ENCODE data around the gene NPHS1. TPM values are rescaled to one million over a fixed set of nuclear protein-coding genes. Genes with fewer than 3 reads are reported as not detected.
A peak's percentile ranks its signal among the peaks of the same experiment; 100 is the strongest.

NPHS1 gene
- total and polyA plus RNA-seq, 2 of the 8 experiments (the other 6 are each of a cell fraction or from before 2014, with no cell fraction given) = 1.3 to 1.4 TPM

GRCh38 chr19:35862528-35862927 is 10.2 kb upstream of the NPHS1 start:
- H3K18ac ChIP-seq (ENCODE audit: extremely low read depth, low read length) = no peak overlapping the region
- H3K23me2 ChIP-seq (ENCODE audit: low read depth, low read length) = peaks cover 13% of the 10 kb centered on the region
- no peak overlapping the region for H3K23ac ChIP-seq (ENCODE audit: insufficient read length)
- H4K20me1 ChIP-seq (replicated peaks in 1 of 2; ENCODE audit: control insufficient read depth in 1 of 2, insufficient read depth in 2 of 2, low read length in 2 of 2) = peaks cover 0 to 3% of the 10 kb centered on the region in 2 experiments
- DNase-seq (ENCODE audit: low read depth in 1 of 2, low spot score in 2 of 2) (no peak), FAIRE-seq (no peak)
- peaks cover 0 to 15% (median 10%) of the 10 kb centered on the region in 4 experiments; a peak in 5 of 7 replicates for H3K4me1 ChIP-seq (replicated peaks in 1 of 4; ENCODE audit: control insufficient read depth in 3 of 4, insufficient read depth in 4 of 4, low read length in 3 of 4)
- H3K4me2 ChIP-seq (ENCODE audit: insufficient read depth in 1 of 2, low read depth in 2 of 2, low read length in 2 of 2) = no peak overlapping the region
- ChIA-PET CTCF (ENCODE audit: partially characterized antibody) (interaction anchor here (0.6 to 1.1 kb wide), 3 partner anchors 164 to 1379 kb away, joined by 3 read pairs; no protein-coding TSS in a partner anchor), POLR2A (ENCODE audit: partially characterized antibody) (interaction anchor here (1.2 kb wide), 1 partner anchor 14 kb away, joined by 3 read pairs; no protein-coding TSS in a partner anchor)
- no peak overlapping the region for H4K91ac ChIP-seq (replicated peaks; ENCODE audit: insufficient read length, low read length)
- H3K4ac ChIP-seq (replicated peaks; ENCODE audit: insufficient read length, low read depth, low read length) = no peak overlapping the region
- H3K9me3 ChIP-seq (ENCODE audit: insufficient read depth in 2 of 2, low read depth in 1 of 2, low read length in 1 of 2) = no peaks in the 10 kb centered on the region
- WGBS, 2 experiments (ENCODE audit: extremely low coverage in 1 of 2, insufficient coverage in 1 of 2, insufficient read length in 1 of 2, insufficient replicate concordance in 2 of 2, low coverage in 1 of 2, low lambda C conversion rate in 2 of 2, missing lambda C conversion rate in 1 of 2) = 86% methylated on average over 12 of the region's 14 CpGs; no CpG with 5 or more reads in 1 of the 2 experiments
- H3K56ac ChIP-seq (replicated peaks; ENCODE audit: insufficient read length, low read depth, low read length) = no peak overlapping the region
- H3K9ac ChIP-seq (replicated peaks in 1 of 4; ENCODE audit: extremely low read depth in 1 of 4, low read depth in 3 of 4, low read length in 3 of 4) = no peak overlapping the region
- no peak overlapping the region for H3K27ac ChIP-seq (ENCODE audit: low read depth, low read length)
- H3K79me2 ChIP-seq (ENCODE audit: control insufficient read depth in 1 of 2, insufficient read depth in 2 of 2, low read length in 2 of 2) = no peaks in the 10 kb centered on the region
- H4K8ac ChIP-seq (ENCODE audit: extremely low read depth, insufficient read depth, low read length) = no peak overlapping the region; the same call in 1 of the 2 replicates
- no peak overlapping the region for H2BK15ac ChIP-seq (ENCODE audit: low read length)
- peaks cover 5 to 56% (median 48%) of the 10 kb centered on the region in 4 experiments for H3K27me3 ChIP-seq (replicated peaks in 1 of 4; ENCODE audit: control insufficient read depth in 3 of 4, extremely low read depth in 1 of 4, insufficient read depth in 3 of 4, low read length in 3 of 4)
- H3K79me1 ChIP-seq (ENCODE audit: low read depth, low read length) = no peaks in the 10 kb centered on the region
- H2AFZ ChIP-seq (ENCODE audit: low read length) = no peak overlapping the region
- H4K5ac ChIP-seq (ENCODE audit: insufficient read length, low read depth, low read length) = no peak overlapping the region
- H2BK12ac ChIP-seq (ENCODE audit: low read depth, low read length) = no peak overlapping the region
- no peak overlapping the region for H2BK5ac ChIP-seq (ENCODE audit: low read depth, low read length)
- H3K14ac ChIP-seq (ENCODE audit: insufficient read length) = no peak overlapping the region
- H2AK5ac ChIP-seq (ENCODE audit: low read depth, low read length) = no peak overlapping the region
- H2BK120ac ChIP-seq (replicated peaks; ENCODE audit: low read depth, low read length) = no peak overlapping the region
- no peaks in the 10 kb centered on the region for H3K36me3 ChIP-seq (ENCODE audit: control insufficient read depth in 2 of 4, insufficient read depth in 4 of 4, low read length in 3 of 4)
- no peak overlapping the region for H3K4me3 ChIP-seq (ENCODE audit: extremely low read depth in 1 of 4, insufficient read depth in 2 of 4, low read depth in 3 of 4, low read length in 4 of 4)
- H2BK20ac ChIP-seq (ENCODE audit: low read length) = no peak overlapping the region
- no peak for TF ChIP-seq GTF2F1 (IDR thresholded peaks at IDR 0.05; ENCODE audit: borderline replicate concordance, low read depth, low read length)
- TF ChIP-seq SP2 (IDR thresholded peaks at IDR 0.05; ENCODE audit: low read length) = peak; percentile 13; the same call in 1 of the 2 replicates
- TF ChIP-seq CREB1 (IDR thresholded peaks at IDR 0.05) = no peak
- peak; percentile 92 for TF ChIP-seq E2F6 (IDR thresholded peaks at IDR 0.05)
- TF ChIP-seq EGR1 (IDR thresholded peaks at IDR 0.05; ENCODE audit: borderline replicate concordance, low read depth, low read length) = no peak
- no peak for TF ChIP-seq SRF (IDR thresholded peaks at IDR 0.05; ENCODE audit: low read depth, low read length)
- no peak for TF ChIP-seq SIX5 (IDR thresholded peaks at IDR 0.05; ENCODE audit: low read depth, low read length)
- no peak for TF ChIP-seq KDM5A (IDR thresholded peaks at IDR 0.05; ENCODE audit: low read length)
- peak; percentile 51; the same call in 1 of the 2 replicates for TF ChIP-seq CHD2 (IDR thresholded peaks at IDR 0.05; ENCODE audit: low read length)
- no peak for TF ChIP-seq POLR2AphosphoS5 (IDR thresholded peaks at IDR 0.05; ENCODE audit: low read depth, low read length)
- TF ChIP-seq SP1 (IDR thresholded peaks at IDR 0.05; ENCODE audit: low read depth, low read length) = peak; percentile 77
- no peak for TF ChIP-seq HDAC6 (IDR thresholded peaks at IDR 0.05; ENCODE audit: low read depth, low read length)
- TF ChIP-seq HDAC2 (IDR thresholded peaks at IDR 0.05; ENCODE audit: borderline replicate concordance in 1 of 2, low read depth in 2 of 2, low read length in 2 of 2) = no peak
